Nucleus accumbens (tissue), 56 donors: ENCODE results near the gene TTC34.

ENCODE experiments used
- DNase-seq, 56 donors: peaks; one replicate each; lab custom pipeline; 2025; lab: John Stamatoyannopoulos, UW

TTC34 gene

DNA sequence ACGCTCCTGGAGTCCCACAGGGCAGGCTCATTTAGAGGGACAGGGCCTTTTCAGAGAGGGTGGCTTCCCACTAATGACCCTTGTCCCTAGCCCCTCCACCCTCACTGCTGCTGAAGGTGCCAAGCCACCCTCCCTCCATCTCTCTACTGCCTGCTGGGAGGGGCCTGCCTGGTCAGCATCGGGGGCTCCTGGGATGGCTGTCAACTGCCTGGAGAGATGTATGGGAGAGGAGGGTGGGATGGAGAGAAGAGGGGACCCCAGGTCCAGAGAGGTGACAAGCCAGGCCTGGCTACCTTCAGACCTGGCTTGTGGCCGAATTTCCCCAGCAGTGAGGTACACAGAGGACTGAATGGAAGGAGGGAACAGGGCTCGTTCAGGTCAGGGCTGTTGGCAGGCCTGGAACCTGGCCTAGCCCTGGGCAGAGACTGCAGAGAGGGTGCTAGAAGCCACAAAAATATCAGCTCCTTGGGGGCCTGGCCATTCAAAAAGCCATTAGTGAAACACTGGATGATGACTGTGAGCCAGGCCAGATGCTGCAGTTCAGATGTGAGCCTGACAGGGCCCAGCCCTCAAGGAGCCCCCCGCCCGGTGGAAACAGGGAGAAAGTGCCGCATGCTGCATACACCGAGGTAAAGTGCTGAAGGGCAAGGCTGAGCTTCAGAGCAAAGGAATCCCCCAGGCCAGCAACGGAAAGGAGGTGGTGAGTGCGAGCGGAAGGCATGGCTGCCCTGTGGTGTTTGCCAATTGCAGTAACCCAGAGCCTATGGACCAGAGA lies 188.7 kb downstream of the TTC34 start:
- no peak for DNase-seq

DNA sequence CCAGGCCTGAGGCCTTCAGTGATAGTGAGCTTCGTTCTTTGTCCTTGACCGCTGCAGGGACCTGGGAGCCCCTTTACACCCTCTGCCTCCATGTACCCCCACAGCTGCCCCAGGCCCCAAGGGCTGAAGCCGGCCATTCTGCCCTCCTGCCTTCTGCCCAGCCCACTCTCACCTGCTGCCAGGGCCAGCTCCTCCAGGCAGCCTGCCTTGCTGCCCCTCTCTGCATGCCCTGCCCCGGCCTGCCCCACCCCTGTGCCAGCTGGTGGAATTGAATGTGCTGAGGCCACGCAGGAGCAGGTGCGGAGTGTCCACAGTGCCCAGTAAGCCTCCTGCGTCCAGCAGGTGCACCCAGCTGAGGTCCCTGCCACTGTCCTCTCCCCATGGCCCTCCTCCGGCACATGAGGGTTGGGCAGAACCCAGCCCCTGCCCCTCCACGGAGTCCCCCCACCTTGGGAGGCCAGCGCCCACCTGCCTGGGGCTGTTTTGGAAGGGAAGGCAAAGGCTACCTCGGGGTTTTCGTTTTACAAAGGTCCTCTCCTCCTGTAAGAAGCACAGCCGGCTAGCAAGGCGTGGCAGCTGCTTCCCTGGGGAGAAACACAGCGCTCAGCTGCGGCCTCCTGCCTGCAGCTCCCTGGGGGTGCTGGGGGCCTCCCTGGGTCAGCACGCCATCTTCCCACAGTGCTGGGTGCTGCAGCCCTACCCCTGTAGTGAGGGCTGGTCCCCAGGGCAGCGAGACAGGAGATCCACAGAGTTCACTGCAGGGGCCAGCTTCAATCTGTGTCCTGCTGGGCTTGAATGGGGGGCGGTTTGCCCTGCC lies 189.7 kb downstream of the TTC34 start:
- DNase-seq = no peak

GRCh38 chr1:2611031-2611501 lies 190.4 kb downstream of the TTC34 start:
- peak in 6 of 56 donors; percentile 22 to 64 (median 32) for DNase-seq

GRCh38 chr1:2610036-2610959 lies 191.2 kb downstream of the TTC34 start:
- DNase-seq = peak in 6 of 56 donors; percentile 11 to 60 (median 22)

DNA sequence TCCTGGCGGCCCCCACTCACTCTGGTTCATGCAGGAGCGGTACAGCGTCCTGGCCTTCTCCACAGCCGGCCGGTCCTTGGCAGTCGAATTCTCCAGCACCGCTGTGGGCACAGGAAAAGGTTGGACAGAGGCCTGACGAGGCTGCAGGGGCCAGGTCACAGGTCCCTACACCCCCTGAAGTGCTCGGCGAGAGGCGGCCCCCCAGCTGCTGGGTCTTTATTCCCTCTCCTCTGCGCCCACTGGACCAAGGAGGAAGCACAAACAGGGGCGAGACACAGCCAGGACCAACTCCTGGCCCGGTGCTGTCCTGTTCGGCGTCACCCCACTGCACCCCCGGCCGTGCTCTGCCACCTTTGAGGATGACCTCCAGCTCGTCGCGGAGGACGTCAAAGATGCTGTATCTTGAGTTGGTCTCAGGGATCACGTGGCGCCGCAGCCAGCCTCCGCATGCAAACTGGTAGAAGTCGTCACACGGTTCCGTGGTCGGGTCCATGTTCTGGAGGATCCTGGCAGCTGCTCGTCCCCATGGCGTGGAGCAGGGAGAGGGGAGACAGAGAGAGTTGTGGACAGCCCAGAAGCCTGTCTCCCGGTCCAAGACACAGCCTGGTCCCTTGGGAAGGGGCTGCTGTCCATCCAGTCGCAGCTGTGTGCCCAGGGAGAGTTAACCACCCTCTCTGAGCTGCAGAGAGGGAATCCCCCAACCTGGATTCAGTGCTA lies 192.0 kb downstream of the TTC34 start:
- no peak for DNase-seq

- DNase-seq = no peak
Measured at GRCh38 chr1:2607641-2608091, 193.8 kb downstream of the TTC34 start.

DNA sequence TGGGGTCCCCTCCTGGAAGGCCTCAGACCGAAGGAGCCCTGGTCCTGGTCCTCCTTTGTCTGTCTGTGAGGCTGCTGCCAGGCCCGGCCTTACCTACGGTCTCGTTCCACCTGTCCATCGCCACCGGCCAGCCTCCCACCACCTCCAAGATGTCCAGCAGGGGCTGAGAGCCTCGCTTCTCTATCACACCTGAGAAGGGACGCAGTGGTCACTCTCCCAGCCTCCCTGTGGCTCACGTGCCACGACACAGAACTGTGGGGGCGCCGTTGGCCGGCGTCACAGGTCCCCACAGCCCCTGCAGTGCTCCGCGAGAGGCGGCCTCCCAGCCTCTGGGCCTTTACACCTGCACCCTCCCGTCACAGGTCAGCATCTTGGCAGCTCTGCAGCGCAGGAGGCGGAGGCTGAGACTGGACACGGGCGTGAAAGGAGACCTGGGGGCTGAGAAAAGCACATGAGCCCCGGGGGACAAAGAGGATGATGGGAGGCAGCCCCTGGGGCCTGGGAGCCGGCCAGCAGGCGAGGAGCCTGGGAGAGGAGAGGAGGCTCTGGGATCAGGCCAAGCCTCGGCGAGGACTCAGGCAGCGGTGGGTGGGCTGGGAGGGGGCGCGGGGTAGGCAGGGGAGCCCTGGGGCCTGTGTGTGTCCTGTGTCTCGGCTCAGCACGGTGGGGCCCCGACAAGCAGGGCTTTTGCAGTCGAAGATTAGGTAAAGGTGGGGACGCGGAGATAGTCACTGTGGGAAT lies 194.4 kb downstream of the TTC34 start:
- DNase-seq = no peak

DNA sequence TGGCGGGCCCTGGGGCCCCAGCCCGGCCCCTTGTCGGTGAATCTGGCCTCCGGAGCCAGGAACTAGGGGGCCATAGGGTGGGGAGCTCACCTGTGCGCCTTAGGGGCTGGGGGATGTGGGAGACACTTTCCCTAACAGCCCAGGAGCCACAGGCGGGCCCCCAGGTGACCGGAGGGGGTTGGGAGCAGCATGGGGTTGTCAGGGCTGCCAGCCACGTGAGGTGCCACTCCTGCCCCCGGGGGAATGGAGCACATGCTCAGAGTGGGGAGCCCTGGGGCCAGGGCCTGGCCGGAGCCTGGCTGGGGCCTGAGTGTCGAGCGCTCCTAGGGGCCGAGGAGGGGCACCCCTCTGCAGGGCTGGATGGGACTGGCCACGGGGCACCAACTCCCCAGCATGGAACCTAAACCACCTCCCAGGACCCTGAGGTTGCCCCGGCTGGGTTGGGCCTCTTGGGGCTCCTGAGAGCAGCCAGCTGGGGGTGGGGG lies 195.1 kb downstream of the TTC34 start:
- no peak for DNase-seq

DNA sequence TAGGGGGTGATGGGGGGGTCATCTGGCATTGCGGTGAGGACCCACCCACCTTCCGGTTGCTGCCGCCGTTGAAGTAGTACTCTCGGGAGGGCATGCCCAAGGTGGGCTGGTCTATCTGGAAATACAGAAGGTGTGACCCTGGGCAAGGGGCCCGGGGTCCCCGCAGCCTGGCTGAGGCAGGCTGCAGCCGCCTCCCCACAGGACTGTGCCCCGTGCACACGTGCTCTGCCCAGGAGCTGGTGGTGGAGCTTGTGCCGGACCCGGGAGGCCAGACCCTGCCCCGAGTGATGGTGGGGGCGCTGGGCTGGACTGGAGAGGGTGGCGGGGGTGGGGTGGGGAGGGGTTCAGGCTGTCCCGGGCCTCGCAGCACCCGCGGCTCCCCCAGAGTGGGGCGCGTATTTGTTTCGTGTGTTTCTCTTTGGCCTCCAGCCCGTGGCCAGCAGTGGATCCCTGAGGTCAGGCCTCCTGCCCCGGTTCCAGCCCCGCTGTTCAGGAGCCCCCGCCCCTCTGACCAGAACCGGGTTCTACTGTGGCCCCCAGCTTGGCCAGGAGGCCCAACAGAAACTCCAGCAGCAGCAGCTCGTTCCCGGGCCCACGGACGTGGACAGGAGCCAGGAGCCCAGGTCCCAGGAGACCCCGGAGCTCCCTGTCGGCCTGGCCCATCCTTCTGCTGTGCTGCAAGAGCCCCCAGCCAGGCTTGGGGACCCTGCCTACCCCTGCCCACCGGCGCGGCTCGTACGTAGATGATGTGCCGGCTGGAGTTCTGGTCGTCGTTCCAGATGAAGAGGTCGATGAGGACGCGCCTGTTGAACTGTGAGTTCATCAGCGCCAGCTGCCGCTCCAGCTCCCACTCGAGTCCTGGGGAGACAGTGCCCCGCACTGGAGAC lies 195.7 kb downstream of the TTC34 start:
- no peak for DNase-seq

DNA sequence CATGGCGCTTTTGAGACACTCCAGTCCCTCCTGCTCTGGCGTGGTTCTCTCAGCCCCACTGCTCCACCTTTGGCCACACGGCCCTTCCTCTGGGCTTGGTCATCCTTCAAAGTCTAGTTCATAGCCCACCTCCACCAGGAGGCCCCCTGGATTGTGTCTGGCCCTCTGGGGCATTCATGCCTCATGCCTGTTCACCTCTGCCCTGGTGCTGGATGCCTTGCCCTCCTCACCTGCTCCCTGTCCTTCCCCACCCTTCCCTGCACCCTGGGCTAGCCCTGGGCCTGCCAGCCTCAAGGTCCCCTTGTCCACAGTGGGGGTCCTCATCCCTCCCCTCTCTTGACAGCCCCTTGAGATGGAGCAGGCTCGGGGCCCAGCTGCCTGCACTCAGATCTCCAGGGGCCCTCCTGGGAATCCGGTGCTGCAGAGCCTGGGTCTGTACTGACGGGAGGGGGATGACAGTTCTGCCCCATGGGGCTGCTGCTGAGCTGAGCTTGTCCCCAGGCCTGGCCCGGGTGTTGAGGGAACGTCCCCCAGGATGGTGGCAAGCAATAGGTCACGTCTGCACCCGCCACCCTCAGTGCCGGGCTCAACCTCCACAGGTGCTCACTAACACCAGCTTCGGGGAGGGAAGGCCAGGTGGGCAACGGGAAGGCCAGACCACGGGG lies 196.5 kb downstream of the TTC34 start:
- DNase-seq = no peak

DNA sequence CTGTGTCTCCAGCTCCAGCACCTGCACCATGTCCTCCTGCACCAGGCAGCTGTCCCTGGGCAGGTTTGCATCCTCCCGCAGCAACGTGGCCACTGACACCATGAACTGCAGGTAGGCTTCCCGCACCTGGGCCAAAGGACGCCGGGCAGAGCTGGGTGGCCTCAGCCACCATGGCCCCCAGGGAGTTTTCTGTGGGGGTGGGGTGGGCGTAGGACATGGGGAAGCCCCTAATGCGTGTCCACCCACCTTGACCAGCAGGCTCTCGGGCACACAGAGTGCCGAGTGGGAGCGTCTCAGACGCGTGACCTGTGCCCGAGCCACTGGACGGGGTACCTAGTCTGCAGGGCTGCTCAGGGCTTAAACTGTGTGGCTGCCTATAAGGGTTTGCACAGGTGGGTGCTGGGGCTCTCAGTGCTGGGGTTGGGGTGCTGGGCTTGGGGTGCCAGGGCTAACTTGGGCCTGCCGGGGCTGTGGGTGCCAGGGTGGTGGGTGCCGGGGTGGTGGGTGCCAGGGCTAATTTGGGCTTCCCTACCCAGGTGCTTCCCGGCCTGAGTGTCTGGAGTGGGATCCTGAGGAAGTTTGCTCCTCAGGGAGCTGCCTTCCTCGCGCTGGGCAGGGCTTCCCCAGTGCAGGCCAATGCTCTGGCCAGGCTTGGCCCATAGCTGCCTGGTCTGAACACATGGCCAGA lies 197.2 kb downstream of the TTC34 start:
- no peak for DNase-seq

- no peak for DNase-seq
Measured at GRCh38 chr1:2603521-2604155, 197.9 kb downstream of the TTC34 start.

GRCh38 chr1:2602866-2603520 lies 198.5 kb downstream of the TTC34 start:
- DNase-seq = no peak

DNA sequence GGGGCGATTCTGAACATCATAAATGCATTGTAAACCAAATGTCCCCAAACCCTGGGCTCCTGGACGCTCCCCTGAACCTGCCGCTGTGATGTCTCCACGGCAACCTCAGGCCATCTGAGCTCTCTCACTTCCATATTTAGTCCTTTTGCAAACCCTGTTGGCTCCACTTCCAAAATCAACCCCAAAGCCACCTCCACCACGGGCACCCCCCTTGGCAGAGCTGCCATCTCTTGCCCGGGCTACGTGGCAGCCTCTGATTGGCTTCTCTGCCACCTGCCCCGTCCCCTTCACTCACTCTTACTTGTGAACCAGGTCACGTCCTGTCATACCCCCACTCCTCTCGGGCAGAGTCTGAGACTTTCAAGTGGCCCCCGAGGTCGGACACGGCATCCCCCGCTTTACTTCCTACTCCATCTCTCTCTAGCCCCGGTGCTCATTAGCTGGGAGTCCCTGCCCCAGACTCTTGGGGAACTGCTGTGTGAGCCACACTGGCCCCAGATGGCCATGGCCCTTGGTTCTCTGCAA lies 199.1 kb downstream of the TTC34 start:
- no peak for DNase-seq

DNA sequence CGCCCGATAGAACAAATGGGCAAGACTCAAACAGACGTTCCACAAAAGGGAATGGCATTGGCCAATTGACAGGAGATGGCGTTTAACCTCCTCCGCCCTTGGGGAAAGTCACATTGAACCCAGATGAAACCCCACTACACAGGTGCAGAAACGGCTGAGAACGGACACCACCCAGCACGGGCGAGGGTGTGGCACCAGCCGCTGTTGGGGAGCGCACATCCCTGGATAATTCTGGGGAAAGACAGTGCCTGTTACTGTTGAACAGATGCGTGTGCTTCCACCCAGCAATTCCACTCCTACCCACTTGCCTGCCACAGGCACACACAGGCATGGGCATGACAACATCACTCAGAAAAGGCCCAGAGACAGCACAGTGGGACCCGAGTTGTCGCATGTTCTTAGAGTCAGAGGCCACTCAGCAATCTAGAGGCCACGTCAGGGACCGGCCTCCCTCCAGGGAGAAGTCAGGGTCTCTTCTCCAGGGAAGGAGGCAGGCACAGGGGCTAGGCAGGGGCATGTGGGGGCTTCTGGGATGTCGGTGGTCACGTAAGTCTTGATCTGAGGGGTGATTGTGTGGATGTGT lies 199.7 kb downstream of the TTC34 start:
- DNase-seq = no peak
